Measurements from ENCODE around the gene RAPGEF2. TPM values are rescaled to one million over a fixed set of nuclear protein-coding genes. Genes with fewer than 3 reads are reported as not detected.

The RAPGEF2 gene
- total and polyA plus RNA-seq, 10 of the 15 experiments (the other 5 are each of a cell fraction or from before 2014, with no cell fraction given), result 0.31 to 24.0 (median 2.9) TPM

DNA sequence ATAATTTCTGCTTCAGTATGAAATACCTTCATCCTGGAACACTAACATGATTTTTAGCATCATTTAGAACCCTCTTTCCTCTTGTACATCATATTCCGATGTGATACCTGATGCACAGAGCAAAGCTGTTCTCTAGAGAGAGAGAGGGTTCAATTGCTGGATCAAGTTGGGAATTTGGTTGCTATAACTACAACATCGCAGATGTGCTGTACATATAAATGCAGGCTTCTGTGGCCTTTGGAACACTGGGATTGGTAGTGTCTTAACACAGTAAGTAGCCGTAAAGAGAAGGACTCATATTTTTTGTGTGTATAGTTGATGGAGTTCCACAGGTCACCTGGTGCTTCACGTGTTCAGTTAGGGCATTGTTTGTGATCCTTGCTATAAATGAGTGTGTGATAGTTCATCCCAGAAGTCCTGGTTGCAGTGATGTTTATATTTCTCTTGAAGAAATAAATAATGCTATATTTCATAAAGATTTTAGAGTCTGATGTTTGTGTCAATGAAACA, 119.2 kb downstream of the RAPGEF2 start:
- no TSS peak for BruUV-seq (replicated peaks)
- ChIA-PET CTCF (no interaction called here), POLR2A (no interaction called here), RAD21 (ENCODE audit: unreplicated experiment) (no interaction called here), SMC1A (ENCODE audit: uncharacterized antibody, unreplicated experiment) (interaction anchor here (0.5 to 1.2 kb wide), 2 partner anchors 48 to 59 kb away, joined by 3 to 4 read pairs; no protein-coding TSS in a partner anchor)
- 98% methylated on average over 4 of the region's 4 CpGs for WGBS (ENCODE audit: insufficient coverage, insufficient replicate concordance, low lambda C conversion rate, missing lambda C conversion rate)
- Histone ChIP-seq H4K20me1 (ENCODE audit: control insufficient read depth, insufficient read depth) (peaks cover 3% of the 10 kb centered on the region; the same call in 1 of the 2 replicates), H3K79me2 (ENCODE audit: control insufficient read depth, insufficient read depth, low read length) (no peaks in the 10 kb centered on the region; the same call in 1 of the 2 replicates), H3K27ac (ENCODE audit: control insufficient read depth, insufficient read depth) (no peak overlapping the region), H2AFZ (ENCODE audit: control insufficient read depth, low read depth, low read length) (no peak overlapping the region), H3K4me2 (ENCODE audit: control insufficient read depth, insufficient read depth) (no peak overlapping the region), H3K36me3 (ENCODE audit: control insufficient read depth in 2 of 2, insufficient read depth in 2 of 2, low read length in 1 of 2) (no peaks in the 10 kb centered on the region), H3K9me3 (replicated peaks; ENCODE audit: control insufficient read depth, insufficient read depth, low read length) (no peaks in the 10 kb centered on the region; the same call in 2 of the 3 replicates), H3K4me3 (no peak overlapping the region), H3K9ac (ENCODE audit: control insufficient read depth, insufficient read depth, low read length) (no peak overlapping the region), H3K27me3 (replicated peaks in 1 of 2; ENCODE audit: control insufficient read depth in 2 of 2, insufficient read depth in 2 of 2, low read length in 1 of 2) (no peaks in the 10 kb centered on the region), H3K4me1 (ENCODE audit: control insufficient read depth, insufficient read depth, low read length) (no peaks in the 10 kb centered on the region)
- intact Hi-C loops (cut with micrococcal nuclease; ENCODE audit: unreplicated experiment), result no loop called here
- DNase-seq (ENCODE audit: low read depth, low spot score) (no peak), FAIRE-seq (no peak), ATAC-seq (no peak)
- in situ Hi-C loops (cut with MboI), result loop anchor here (25.0 kb wide), 1 partner anchor 960 kb away; no protein-coding TSS in a partner anchor
- TF ChIP-seq SMAD1 (IDR thresholded peaks at IDR 0.05; ENCODE audit: low read depth, partially characterized antibody) (no peak), MEF2B (IDR thresholded peaks at IDR 0.05; ENCODE audit: partially characterized antibody, poor library complexity, severe bottlenecking) (no peak), KLF5 (IDR thresholded peaks at IDR 0.05; ENCODE audit: partially characterized antibody) (no peak), RFX5 (IDR thresholded peaks at IDR 0.05; ENCODE audit: low read depth, low read length) (no peak), STAT3 (IDR thresholded peaks at IDR 0.05; ENCODE audit: low read depth, low read length) (no peak), STAT1 (conservative IDR thresholded peaks at IDR 0.05) (no peak), SUZ12 (IDR thresholded peaks at IDR 0.05; ENCODE audit: unreplicated experiment) (no peak)
- TF ChIP-seq, protein P1, sequence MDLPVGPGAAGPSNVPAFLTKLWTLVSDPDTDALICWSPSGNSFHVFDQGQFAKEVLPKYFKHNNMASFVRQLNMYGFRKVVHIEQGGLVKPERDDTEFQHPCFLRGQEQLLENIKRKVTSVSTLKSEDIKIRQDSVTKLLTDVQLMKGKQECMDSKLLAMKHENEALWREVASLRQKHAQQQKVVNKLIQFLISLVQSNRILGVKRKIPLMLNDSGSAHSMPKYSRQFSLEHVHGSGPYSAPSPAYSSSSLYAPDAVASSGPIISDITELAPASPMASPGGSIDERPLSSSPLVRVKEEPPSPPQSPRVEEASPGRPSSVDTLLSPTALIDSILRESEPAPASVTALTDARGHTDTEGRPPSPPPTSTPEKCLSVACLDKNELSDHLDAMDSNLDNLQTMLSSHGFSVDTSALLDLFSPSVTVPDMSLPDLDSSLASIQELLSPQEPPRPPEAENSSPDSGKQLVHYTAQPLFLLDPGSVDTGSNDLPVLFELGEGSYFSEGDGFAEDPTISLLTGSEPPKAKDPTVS (IDR thresholded peaks at IDR 0.05; ENCODE audit: low read depth, low read length), result no peak
- TF ChIP-seq, protein P2, sequence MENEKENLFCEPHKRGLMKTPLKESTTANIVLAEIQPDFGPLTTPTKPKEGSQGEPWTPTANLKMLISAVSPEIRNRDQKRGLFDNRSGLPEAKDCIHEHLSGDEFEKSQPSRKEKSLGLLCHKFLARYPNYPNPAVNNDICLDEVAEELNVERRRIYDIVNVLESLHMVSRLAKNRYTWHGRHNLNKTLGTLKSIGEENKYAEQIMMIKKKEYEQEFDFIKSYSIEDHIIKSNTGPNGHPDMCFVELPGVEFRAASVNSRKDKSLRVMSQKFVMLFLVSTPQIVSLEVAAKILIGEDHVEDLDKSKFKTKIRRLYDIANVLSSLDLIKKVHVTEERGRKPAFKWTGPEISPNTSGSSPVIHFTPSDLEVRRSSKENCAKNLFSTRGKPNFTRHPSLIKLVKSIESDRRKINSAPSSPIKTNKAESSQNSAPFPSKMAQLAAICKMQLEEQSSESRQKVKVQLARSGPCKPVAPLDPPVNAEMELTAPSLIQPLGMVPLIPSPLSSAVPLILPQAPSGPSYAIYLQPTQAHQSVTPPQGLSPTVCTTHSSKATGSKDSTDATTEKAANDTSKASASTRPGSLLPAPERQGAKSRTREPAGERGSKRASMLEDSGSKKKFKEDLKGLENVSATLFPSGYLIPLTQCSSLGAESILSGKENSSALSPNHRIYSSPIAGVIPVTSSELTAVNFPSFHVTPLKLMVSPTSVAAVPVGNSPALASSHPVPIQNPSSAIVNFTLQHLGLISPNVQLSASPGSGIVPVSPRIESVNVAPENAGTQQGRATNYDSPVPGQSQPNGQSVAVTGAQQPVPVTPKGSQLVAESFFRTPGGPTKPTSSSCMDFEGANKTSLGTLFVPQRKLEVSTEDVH (IDR thresholded peaks at IDR 0.05; ENCODE audit: low read depth, partially characterized antibody), result no peak
- TF ChIP-seq, protein P3, sequence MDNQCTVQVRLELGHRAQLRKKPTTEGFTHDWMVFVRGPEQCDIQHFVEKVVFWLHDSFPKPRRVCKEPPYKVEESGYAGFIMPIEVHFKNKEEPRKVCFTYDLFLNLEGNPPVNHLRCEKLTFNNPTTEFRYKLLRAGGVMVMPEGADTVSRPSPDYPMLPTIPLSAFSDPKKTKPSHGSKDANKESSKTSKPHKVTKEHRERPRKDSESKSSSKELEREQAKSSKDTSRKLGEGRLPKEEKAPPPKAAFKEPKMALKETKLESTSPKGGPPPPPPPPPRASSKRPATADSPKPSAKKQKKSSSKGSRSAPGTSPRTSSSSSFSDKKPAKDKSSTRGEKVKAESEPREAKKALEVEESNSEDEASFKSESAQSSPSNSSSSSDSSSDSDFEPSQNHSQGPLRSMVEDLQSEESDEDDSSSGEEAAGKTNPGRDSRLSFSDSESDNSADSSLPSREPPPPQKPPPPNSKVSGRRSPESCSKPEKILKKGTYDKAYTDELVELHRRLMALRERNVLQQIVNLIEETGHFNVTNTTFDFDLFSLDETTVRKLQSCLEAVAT (IDR thresholded peaks at IDR 0.05), result no peak
- TF ChIP-seq, protein P4, sequence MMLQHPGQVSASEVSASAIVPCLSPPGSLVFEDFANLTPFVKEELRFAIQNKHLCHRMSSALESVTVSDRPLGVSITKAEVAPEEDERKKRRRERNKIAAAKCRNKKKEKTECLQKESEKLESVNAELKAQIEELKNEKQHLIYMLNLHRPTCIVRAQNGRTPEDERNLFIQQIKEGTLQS (IDR thresholded peaks at IDR 0.05; ENCODE audit: borderline replicate concordance, extremely low read depth, low read depth, low read length), result no peak
- TF ChIP-seq, protein P5, sequence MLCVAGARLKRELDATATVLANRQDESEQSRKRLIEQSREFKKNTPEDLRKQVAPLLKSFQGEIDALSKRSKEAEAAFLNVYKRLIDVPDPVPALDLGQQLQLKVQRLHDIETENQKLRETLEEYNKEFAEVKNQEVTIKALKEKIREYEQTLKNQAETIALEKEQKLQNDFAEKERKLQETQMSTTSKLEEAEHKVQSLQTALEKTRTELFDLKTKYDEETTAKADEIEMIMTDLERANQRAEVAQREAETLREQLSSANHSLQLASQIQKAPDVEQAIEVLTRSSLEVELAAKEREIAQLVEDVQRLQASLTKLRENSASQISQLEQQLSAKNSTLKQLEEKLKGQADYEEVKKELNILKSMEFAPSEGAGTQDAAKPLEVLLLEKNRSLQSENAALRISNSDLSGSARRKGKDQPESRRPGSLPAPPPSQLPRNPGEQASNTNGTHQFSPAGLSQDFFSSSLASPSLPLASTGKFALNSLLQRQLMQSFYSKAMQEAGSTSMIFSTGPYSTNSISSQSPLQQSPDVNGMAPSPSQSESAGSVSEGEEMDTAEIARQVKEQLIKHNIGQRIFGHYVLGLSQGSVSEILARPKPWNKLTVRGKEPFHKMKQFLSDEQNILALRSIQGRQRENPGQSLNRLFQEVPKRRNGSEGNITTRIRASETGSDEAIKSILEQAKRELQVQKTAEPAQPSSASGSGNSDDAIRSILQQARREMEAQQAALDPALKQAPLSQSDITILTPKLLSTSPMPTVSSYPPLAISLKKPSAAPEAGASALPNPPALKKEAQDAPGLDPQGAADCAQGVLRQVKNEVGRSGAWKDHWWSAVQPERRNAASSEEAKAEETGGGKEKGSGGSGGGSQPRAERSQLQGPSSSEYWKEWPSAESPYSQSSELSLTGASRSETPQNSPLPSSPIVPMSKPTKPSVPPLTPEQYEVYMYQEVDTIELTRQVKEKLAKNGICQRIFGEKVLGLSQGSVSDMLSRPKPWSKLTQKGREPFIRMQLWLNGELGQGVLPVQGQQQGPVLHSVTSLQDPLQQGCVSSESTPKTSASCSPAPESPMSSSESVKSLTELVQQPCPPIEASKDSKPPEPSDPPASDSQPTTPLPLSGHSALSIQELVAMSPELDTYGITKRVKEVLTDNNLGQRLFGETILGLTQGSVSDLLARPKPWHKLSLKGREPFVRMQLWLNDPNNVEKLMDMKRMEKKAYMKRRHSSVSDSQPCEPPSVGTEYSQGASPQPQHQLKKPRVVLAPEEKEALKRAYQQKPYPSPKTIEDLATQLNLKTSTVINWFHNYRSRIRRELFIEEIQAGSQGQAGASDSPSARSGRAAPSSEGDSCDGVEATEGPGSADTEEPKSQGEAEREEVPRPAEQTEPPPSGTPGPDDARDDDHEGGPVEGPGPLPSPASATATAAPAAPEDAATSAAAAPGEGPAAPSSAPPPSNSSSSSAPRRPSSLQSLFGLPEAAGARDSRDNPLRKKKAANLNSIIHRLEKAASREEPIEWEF (IDR thresholded peaks at IDR 0.05; ENCODE audit: insufficient replicate concordance, low read depth, low read length), result no peak
